ENCODE results near the gene NFATC3.
A peak's percentile ranks its signal among the peaks of the same experiment; 100 is the strongest.

Gene NFATC3

GRCh38 chr16:68229431-68230175 lies 144.4 kb downstream of the NFATC3 start:
- Mint-ChIP-seq H3K4me1 (ENCODE audit: low read depth) (peaks cover 51% of the 10 kb centered on the region), H3K27me3 (no peaks in the 10 kb centered on the region), H3K27ac (peak overlapping the region; percentile 73), H3K4me3 (no peak overlapping the region), H3K9me3 (ENCODE audit: low read depth) (no peaks in the 10 kb centered on the region), H3K36me3 (no peaks in the 10 kb centered on the region)

- no peaks in the 10 kb centered on the region for H3K9me3 Mint-ChIP-seq (ENCODE audit: low read depth)
- no peaks in the 10 kb centered on the region for H3K27me3 Mint-ChIP-seq
- H3K27ac Mint-ChIP-seq = no peak overlapping the region
- H3K4me3 Mint-ChIP-seq = no peak overlapping the region
- peaks cover 52% of the 10 kb centered on the region for H3K4me1 Mint-ChIP-seq (ENCODE audit: low read depth)
- H3K36me3 Mint-ChIP-seq = no peaks in the 10 kb centered on the region
These were observed 145.0 kb downstream of the NFATC3 start for GRCh38 chr16:68230176-68230571.

- Mint-ChIP-seq H3K36me3 (no peaks in the 10 kb centered on the region), H3K4me1 (ENCODE audit: low read depth) (peaks cover 44% of the 10 kb centered on the region), H3K27ac (no peak overlapping the region), H3K9me3 (ENCODE audit: low read depth) (no peaks in the 10 kb centered on the region), H3K27me3 (no peaks in the 10 kb centered on the region), H3K4me3 (no peak overlapping the region)
These were observed 145.8 kb downstream of the NFATC3 start for GRCh38 chr16:68230956-68231355.

- H3K27me3 Mint-ChIP-seq = no peaks in the 10 kb centered on the region
- H3K4me1 Mint-ChIP-seq (ENCODE audit: low read depth) = peaks cover 41% of the 10 kb centered on the region
- H3K27ac Mint-ChIP-seq = no peak overlapping the region
- no peaks in the 10 kb centered on the region for H3K9me3 Mint-ChIP-seq (ENCODE audit: low read depth)
- no peak overlapping the region for H3K4me3 Mint-ChIP-seq
- no peaks in the 10 kb centered on the region for H3K36me3 Mint-ChIP-seq
These were observed 146.4 kb downstream of the NFATC3 start for GRCh38 chr16:68231384-68232136.

GRCh38 chr16:68232335-68232734 lies 147.2 kb downstream of the NFATC3 start:
- no peaks in the 10 kb centered on the region for H3K9me3 Mint-ChIP-seq (ENCODE audit: low read depth)
- H3K27ac Mint-ChIP-seq = no peak overlapping the region
- H3K27me3 Mint-ChIP-seq = no peaks in the 10 kb centered on the region
- H3K36me3 Mint-ChIP-seq = no peaks in the 10 kb centered on the region
- peaks cover 39% of the 10 kb centered on the region for H3K4me1 Mint-ChIP-seq (ENCODE audit: low read depth)
- no peak overlapping the region for H3K4me3 Mint-ChIP-seq

- Mint-ChIP-seq H3K4me1 (ENCODE audit: low read depth) (peaks cover 35% of the 10 kb centered on the region), H3K36me3 (no peaks in the 10 kb centered on the region), H3K27ac (peak overlapping the region; percentile 70)
These were observed 148.1 kb downstream of the NFATC3 start for GRCh38 chr16:68233085-68233834.

GRCh38 chr16:68233835-68234187 lies 148.6 kb downstream of the NFATC3 start:
- peaks cover 34% of the 10 kb centered on the region for H3K4me1 Mint-ChIP-seq (ENCODE audit: low read depth)
- H3K36me3 Mint-ChIP-seq = no peaks in the 10 kb centered on the region
- H3K9me3 Mint-ChIP-seq (ENCODE audit: low read depth) = no peaks in the 10 kb centered on the region
- H3K27ac Mint-ChIP-seq = peak overlapping the region; percentile 70
- H3K4me3 Mint-ChIP-seq = no peak overlapping the region
- no peaks in the 10 kb centered on the region for H3K27me3 Mint-ChIP-seq

More at GRCh38 chr16:68233085-68233834, 148.1 kb downstream of the NFATC3 start:
- H3K27me3 Mint-ChIP-seq = no peaks in the 10 kb centered on the region
- H3K9me3 Mint-ChIP-seq (ENCODE audit: low read depth) = no peaks in the 10 kb centered on the region
- H3K4me3 Mint-ChIP-seq = no peak overlapping the region

GRCh38 chr16:68234188-68235107 lies 149.3 kb downstream of the NFATC3 start:
- Mint-ChIP-seq H3K9me3 (ENCODE audit: low read depth) (no peaks in the 10 kb centered on the region), H3K27ac (peak overlapping the region; percentile 86)

GRCh38 chr16:68235108-68235886 lies 150.1 kb downstream of the NFATC3 start:
- peak overlapping the region; percentile 2 for H3K4me3 Mint-ChIP-seq
- H3K27ac Mint-ChIP-seq = no peak overlapping the region
- H3K9me3 Mint-ChIP-seq (ENCODE audit: low read depth) = no peaks in the 10 kb centered on the region
- no peaks in the 10 kb centered on the region for H3K27me3 Mint-ChIP-seq
- H3K36me3 Mint-ChIP-seq = no peaks in the 10 kb centered on the region
- H3K4me1 Mint-ChIP-seq (ENCODE audit: low read depth) = peaks cover 30% of the 10 kb centered on the region

More at GRCh38 chr16:68234188-68235107, 149.3 kb downstream of the NFATC3 start:
- no peaks in the 10 kb centered on the region for H3K27me3 Mint-ChIP-seq
- peak overlapping the region; percentile 73 for H3K4me3 Mint-ChIP-seq
- H3K4me1 Mint-ChIP-seq (ENCODE audit: low read depth) = peaks cover 29% of the 10 kb centered on the region
- no peaks in the 10 kb centered on the region for H3K36me3 Mint-ChIP-seq

GRCh38 chr16:68235887-68236136 lies 150.6 kb downstream of the NFATC3 start, which contains the start of gene ESRP2:
Gene ESRP2 (minus strand): TSS chr16:68236127. CDS start chr16:68236045, 82 bp downstream.
- Mint-ChIP-seq H3K4me1 (ENCODE audit: low read depth) (peaks cover 30% of the 10 kb centered on the region), H3K27me3 (no peaks in the 10 kb centered on the region), H3K4me3 (peak within 1 kb of the TSS; percentile 93), H3K9me3 (ENCODE audit: low read depth) (no peaks in the 10 kb centered on the region), H3K27ac (peak within 1 kb of the TSS; percentile 66), H3K36me3 (no peaks in the 10 kb centered on the region)

GRCh38 chr16:68236137-68236825 lies 151.1 kb downstream of the NFATC3 start:
- Mint-ChIP-seq H3K27ac (peak overlapping the region; percentile 66), H3K9me3 (ENCODE audit: low read depth) (no peaks in the 10 kb centered on the region), H3K27me3 (no peaks in the 10 kb centered on the region), H3K36me3 (no peaks in the 10 kb centered on the region), H3K4me3 (peak overlapping the region; percentile 93), H3K4me1 (ENCODE audit: low read depth) (peaks cover 30% of the 10 kb centered on the region)

- H3K9me3 Mint-ChIP-seq (ENCODE audit: low read depth) = no peaks in the 10 kb centered on the region
- peak overlapping the region; percentile 93 for H3K4me3 Mint-ChIP-seq
- H3K36me3 Mint-ChIP-seq = no peaks in the 10 kb centered on the region
- H3K27me3 Mint-ChIP-seq = no peaks in the 10 kb centered on the region
- peaks cover 30% of the 10 kb centered on the region for H3K4me1 Mint-ChIP-seq (ENCODE audit: low read depth)
- H3K27ac Mint-ChIP-seq = peak overlapping the region; percentile 66
These were observed 151.7 kb downstream of the NFATC3 start for GRCh38 chr16:68236826-68237242.

GRCh38 chr16:68237243-68238028 lies 152.3 kb downstream of the NFATC3 start:
- H3K4me3 Mint-ChIP-seq = peak overlapping the region; percentile 93
- peak overlapping the region; percentile 72 for H3K27ac Mint-ChIP-seq
- H3K4me1 Mint-ChIP-seq (ENCODE audit: low read depth) = peaks cover 30% of the 10 kb centered on the region
- H3K9me3 Mint-ChIP-seq (ENCODE audit: low read depth) = no peaks in the 10 kb centered on the region
- no peaks in the 10 kb centered on the region for H3K27me3 Mint-ChIP-seq
- no peaks in the 10 kb centered on the region for H3K36me3 Mint-ChIP-seq
